Osteoblast (primary cell): ENCODE measurements around the gene HDAC11. TPM values are rescaled to one million over a fixed set of nuclear protein-coding genes. Genes with fewer than 3 reads are reported as not detected.

Source experiments
- DNase-seq: peaks from one replicate; pipeline ENCODE4 v3.0.0; 2011; ENCODE audit warnings: low spot score, mixed read lengths; ENCODE audit not compliant: insufficient read length; ENCODE audit errors: missing footprints
- H2AFZ ChIP-seq: 2 replicates; pipeline ENCODE4 v1.6.0; 2011; ENCODE audit warnings: mild to moderate bottlenecking, low read length
- H3K27ac ChIP-seq: 2 replicates; pipeline ENCODE4 v1.5.1; 2011; ENCODE audit warnings: mild to moderate bottlenecking, low read depth, low read length, moderate library complexity
- H3K27me3 ChIP-seq: 2 replicates; pipeline ENCODE4 v1.6.0; 2012; ENCODE audit warnings: mild to moderate bottlenecking, control low read depth, inconsistent platforms, low read length, moderate library complexity; ENCODE audit not compliant: insufficient read depth
- H3K36me3 ChIP-seq: 2 replicates; pipeline ENCODE4 v1.5.1; 2011; ENCODE audit warnings: mild to moderate bottlenecking, low read length, control low read depth, moderate library complexity; ENCODE audit not compliant: insufficient read depth
- H3K4me1 ChIP-seq: 2 replicates; pipeline ENCODE4 v1.5.1; 2011; ENCODE audit warnings: mild to moderate bottlenecking, low read length, control low read depth, moderate library complexity; ENCODE audit not compliant: insufficient read depth
- H3K4me2 ChIP-seq: 2 replicates; pipeline ENCODE4 v1.6.0; 2011; ENCODE audit warnings: mild to moderate bottlenecking, low read length; ENCODE audit not compliant: insufficient read depth
- H3K4me3 ChIP-seq: fragments of 200-600 bp; sonication (generic); 3 replicates; pipeline ENCODE4 v1.5.1; 2012; ENCODE audit warnings: mild to moderate bottlenecking, low read length, inconsistent platforms; ENCODE audit not compliant: insufficient read depth
- H3K79me2 ChIP-seq: 2 replicates; pipeline ENCODE4 v1.6.0; 2012; ENCODE audit warnings: mild to moderate bottlenecking, low read length, control low read depth, inconsistent platforms; ENCODE audit not compliant: insufficient read depth
- H3K9me3 ChIP-seq: 2 replicates; pipeline ENCODE4 v1.5.1; 2011; ENCODE audit warnings: low read depth, low read length, control low read depth
- H4K20me1 ChIP-seq: 2 replicates; pipeline ENCODE4 v1.6.0; 2012; ENCODE audit warnings: mild to moderate bottlenecking, low read length, control low read depth; ENCODE audit not compliant: insufficient read depth
- CTCF ChIP-seq: IDR thresholded peaks from 2 replicates; pipeline ENCODE4 v1.5.1; 2011; ENCODE audit warnings: mild to moderate bottlenecking, low read depth, low read length, moderate library complexity; ENCODE audit errors: extremely low read depth
- total RNA-seq: library from RNA; depleted of rRNA; stranded (reverse); fragments of >200 nt; gene quantifications from 2 replicates; pipeline ENCODE4 v1.2.3, GENCODE V29; 2012

HDAC11 gene
- total RNA-seq, 1 donor: 11.2 TPM

- Histone ChIP-seq H3K4me3 (no peak overlapping the region), H3K36me3 (no peaks in the 10 kb centered on the region), H3K4me1 (peaks cover 3% of the 10 kb centered on the region), H3K27me3 (no peaks in the 10 kb centered on the region), H4K20me1 (no peaks in the 10 kb centered on the region), H3K9me3 (no peaks in the 10 kb centered on the region), H3K27ac (no peak overlapping the region), H3K4me2 (no peak overlapping the region), H3K79me2 (no peaks in the 10 kb centered on the region), H2AFZ (no peak overlapping the region)
- no peak for TF ChIP-seq CTCF
- DNase-seq: peak; percentile 19
Measured at GRCh38 chr3:13516760-13517135, 36.6 kb downstream of the HDAC11 start.

- no peaks in the 10 kb centered on the region for H3K79me2 ChIP-seq
- H3K36me3 ChIP-seq: no peaks in the 10 kb centered on the region
- H3K27me3 ChIP-seq: no peaks in the 10 kb centered on the region
- H4K20me1 ChIP-seq: no peaks in the 10 kb centered on the region
- peaks cover 3% of the 10 kb centered on the region for H3K4me1 ChIP-seq
- TF ChIP-seq CTCF: no peak
- H3K4me3 ChIP-seq: no peak overlapping the region
- no peaks in the 10 kb centered on the region for H3K9me3 ChIP-seq
- H3K4me2 ChIP-seq: no peak overlapping the region
- H2AFZ ChIP-seq: no peak overlapping the region
- no peak overlapping the region for H3K27ac ChIP-seq
- DNase-seq: peak; percentile 74
Measured at GRCh38 chr3:13517253-13517977, 37.3 kb downstream of the HDAC11 start.

GRCh38 chr3:13518516-13518953 is 38.4 kb downstream of the HDAC11 start:
- Histone ChIP-seq H2AFZ (no peak overlapping the region), H3K36me3 (no peaks in the 10 kb centered on the region), H3K4me3 (no peak overlapping the region), H3K4me2 (no peak overlapping the region), H4K20me1 (no peaks in the 10 kb centered on the region), H3K27ac (no peak overlapping the region), H3K9me3 (no peaks in the 10 kb centered on the region), H3K27me3 (no peaks in the 10 kb centered on the region), H3K4me1 (peaks cover under 1% of the 10 kb centered on the region), H3K79me2 (no peaks in the 10 kb centered on the region)
- DNase-seq: peak; percentile 80
- TF ChIP-seq CTCF: no peak

- H3K4me2 ChIP-seq: no peak overlapping the region
- no peaks in the 10 kb centered on the region for H3K27me3 ChIP-seq
- no peaks in the 10 kb centered on the region for H4K20me1 ChIP-seq
- no peaks in the 10 kb centered on the region for H3K36me3 ChIP-seq
- no peaks in the 10 kb centered on the region for H3K4me1 ChIP-seq
- no peak overlapping the region for H2AFZ ChIP-seq
- H3K9me3 ChIP-seq: no peaks in the 10 kb centered on the region
- peak; percentile 51 for DNase-seq
- no peak for TF ChIP-seq CTCF
- no peak overlapping the region for H3K27ac ChIP-seq
- no peak overlapping the region for H3K4me3 ChIP-seq
- no peaks in the 10 kb centered on the region for H3K79me2 ChIP-seq
Measured at GRCh38 chr3:13519006-13519791, 39.1 kb downstream of the HDAC11 start.
